Breast epithelium (tissue), 4 donors: Measurements from ENCODE around the gene GLRA3. TPM values are rescaled to one million over a fixed set of nuclear protein-coding genes. Genes with fewer than 3 reads are reported as not detected.
"Not testable (repeated sequence)": the region's sequence is repeated elsewhere in the genome, so short reads cannot be mapped to it uniquely, and the experiment has no call there.

ENCODE experiments used
- DNase-seq, 2 donors: peaks; one replicate each; pipeline ENCODE4 v3.0.0-alpha.2; 2019; ENCODE audit warnings: low spot score in 2 of 2
- H3K27ac ChIP-seq, 2 donors: fragments of 200-600 bp; sonication (generic) in 1 of 2; one replicate each; pipeline ENCODE4 v1.5.1; 2016 to 2019; ENCODE audit warnings: mild to moderate bottlenecking in 1 of 2
- H3K27me3 ChIP-seq, 2 donors: fragments of 200-600 bp; sonication (generic) in 1 of 2; one replicate each; pipeline versions ENCODE4 v1.5.1 to v1.6.0; 2017 to 2019; ENCODE audit warnings: control low read depth in 1 of 2, mild to moderate bottlenecking in 1 of 2
- H3K36me3 ChIP-seq: fragments of 200-600 bp; one replicate; pipeline ENCODE4 v1.5.1; 2019
- H3K4me1 ChIP-seq, 2 donors: fragments of 200-600 bp; sonication (generic); one replicate each; pipeline ENCODE4 v1.5.1; 2016 to 2019; ENCODE audit warnings: control low read depth in 1 of 2
- H3K4me3 ChIP-seq, 3 donors: fragments of 200-600 bp; sonication (generic); 1 replicate in 2 of 3; 2 replicates in 1 of 3; pipeline ENCODE4 v1.5.1; 2016 to 2019; ENCODE audit warnings: mild to moderate bottlenecking in 3 of 3, moderate library complexity in 2 of 3
- H3K9me3 ChIP-seq, 2 donors: fragments of 200-600 bp; sonication (generic) in 1 of 2; one replicate each; pipeline ENCODE4 v1.5.1; 2016 to 2019; ENCODE audit warnings: control low read depth in 1 of 2
- CTCF ChIP-seq, 3 donors: fragments of 450-650 bp; IDR thresholded peaks; one replicate each; pipeline ENCODE4 v1.5.1; 2016 to 2017; ENCODE audit warnings: antibody characterized with exemption in 3 of 3, mild to moderate bottlenecking in 3 of 3, moderate library complexity in 3 of 3
- POLR2A ChIP-seq: fragments of 450-650 bp; IDR thresholded peaks from one replicate; pipeline ENCODE4 v1.6.1; 2016; ENCODE audit warnings: antibody characterized with exemption, mild to moderate bottlenecking, moderate library complexity
- POLR2AphosphoS5 ChIP-seq, 3 donors: sonication (generic); formaldehyde crosslinking; IDR thresholded peaks; one replicate each; pipeline ENCODE4 v1.6.1; 2017; ENCODE audit warnings: antibody characterized with exemption in 3 of 3
- intact Hi-C: fragments of 100-400 bp; cut with DNase I; formaldehyde crosslinking; loops from one replicate; pipeline ENCODE4 v1.15.1; 2023; ENCODE audit warnings: low total_unique reads
- total RNA-seq, 3 donors: library from RNA; depleted of rRNA; stranded (reverse); fragments of >200 nt; gene quantifications; one replicate each; pipeline ENCODE4 v1.1.0, GENCODE V29; 2016

GLRA3 gene
- total RNA-seq, 3 donors from 2014 or later = 0.16 to 54.7 (median 9.1) TPM

GRCh38 chr4:174640146-174640545 lies 188.9 kb downstream of the GLRA3 start:
- Histone ChIP-seq H3K27ac (no peak overlapping the region), H3K4me3 (no peak overlapping the region), H3K4me1 (no peaks in the 10 kb centered on the region), H3K9me3 (no peaks in the 10 kb centered on the region), H3K36me3 (no peaks in the 10 kb centered on the region), H3K27me3 (no peaks in the 10 kb centered on the region)
- TF ChIP-seq CTCF (IDR thresholded peaks at IDR 0.05) (no peak), POLR2A (no peak), POLR2AphosphoS5 (IDR thresholded peaks at IDR 0.05) (no peak)
- intact Hi-C loops = no loop called here
- DNase-seq = no peak

GRCh38 chr4:174635732-174636131 lies 193.3 kb downstream of the GLRA3 start:
- H3K27ac ChIP-seq = no peak overlapping the region
- no peaks in the 10 kb centered on the region for H3K36me3 ChIP-seq
- no peaks in the 10 kb centered on the region for H3K9me3 ChIP-seq
- intact Hi-C loops = no loop called here
- TF ChIP-seq CTCF (IDR thresholded peaks at IDR 0.05) = no peak
- TF ChIP-seq POLR2AphosphoS5 (IDR thresholded peaks at IDR 0.05) = no peak
- no peak for TF ChIP-seq POLR2A
- no peaks in the 10 kb centered on the region for H3K4me1 ChIP-seq
- no peak for DNase-seq
- H3K4me3 ChIP-seq = no peak overlapping the region
- H3K27me3 ChIP-seq = no peaks in the 10 kb centered on the region

- DNase-seq = no peak
- Histone ChIP-seq H3K36me3 (no peaks in the 10 kb centered on the region), H3K27ac (no peak overlapping the region), H3K4me1 (no peaks in the 10 kb centered on the region), H3K4me3 (no peak overlapping the region), H3K9me3 (no peaks in the 10 kb centered on the region), H3K27me3 (no peaks in the 10 kb centered on the region)
- TF ChIP-seq POLR2AphosphoS5 (IDR thresholded peaks at IDR 0.05) (no peak), POLR2A (no peak), CTCF (IDR thresholded peaks at IDR 0.05) (no peak)
- intact Hi-C loops = no loop called here
Measured at GRCh38 chr4:174633399-174633798, 195.6 kb downstream of the GLRA3 start.

- intact Hi-C loops = no loop called here
- Histone ChIP-seq H3K4me3 (no peak overlapping the region), H3K36me3 (no peaks in the 10 kb centered on the region), H3K27ac (no peak overlapping the region), H3K9me3 (no peaks in the 10 kb centered on the region), H3K4me1 (no peaks in the 10 kb centered on the region), H3K27me3 (no peaks in the 10 kb centered on the region)
- TF ChIP-seq CTCF (IDR thresholded peaks at IDR 0.05) (peak in 2 of 3 donors; percentile 32 to 44), POLR2AphosphoS5 (IDR thresholded peaks at IDR 0.05) (no peak)
- no peak for DNase-seq
Measured at GRCh38 chr4:174631901-174632758, 196.9 kb downstream of the GLRA3 start.

GRCh38 chr4:174629907-174630450 lies 199.1 kb downstream of the GLRA3 start:
- H3K27me3 ChIP-seq, intact Hi-C loops, H3K9me3 ChIP-seq, DNase-seq, H3K27ac ChIP-seq, H3K4me3 ChIP-seq, H3K4me1 ChIP-seq, H3K36me3 ChIP-seq: not testable (repeated sequence)
